NCI-H146 (cell line): ENCODE results near the gene ZNF335.
"Not testable (repeated sequence)": the region's sequence is repeated elsewhere in the genome, so short reads cannot be mapped to it uniquely, and the experiment has no call there.

ENCODE experiments used
- DNase-seq: peaks from one replicate; lab custom pipeline; 2025; lab: John Stamatoyannopoulos, UW

The ZNF335 gene

DNA sequence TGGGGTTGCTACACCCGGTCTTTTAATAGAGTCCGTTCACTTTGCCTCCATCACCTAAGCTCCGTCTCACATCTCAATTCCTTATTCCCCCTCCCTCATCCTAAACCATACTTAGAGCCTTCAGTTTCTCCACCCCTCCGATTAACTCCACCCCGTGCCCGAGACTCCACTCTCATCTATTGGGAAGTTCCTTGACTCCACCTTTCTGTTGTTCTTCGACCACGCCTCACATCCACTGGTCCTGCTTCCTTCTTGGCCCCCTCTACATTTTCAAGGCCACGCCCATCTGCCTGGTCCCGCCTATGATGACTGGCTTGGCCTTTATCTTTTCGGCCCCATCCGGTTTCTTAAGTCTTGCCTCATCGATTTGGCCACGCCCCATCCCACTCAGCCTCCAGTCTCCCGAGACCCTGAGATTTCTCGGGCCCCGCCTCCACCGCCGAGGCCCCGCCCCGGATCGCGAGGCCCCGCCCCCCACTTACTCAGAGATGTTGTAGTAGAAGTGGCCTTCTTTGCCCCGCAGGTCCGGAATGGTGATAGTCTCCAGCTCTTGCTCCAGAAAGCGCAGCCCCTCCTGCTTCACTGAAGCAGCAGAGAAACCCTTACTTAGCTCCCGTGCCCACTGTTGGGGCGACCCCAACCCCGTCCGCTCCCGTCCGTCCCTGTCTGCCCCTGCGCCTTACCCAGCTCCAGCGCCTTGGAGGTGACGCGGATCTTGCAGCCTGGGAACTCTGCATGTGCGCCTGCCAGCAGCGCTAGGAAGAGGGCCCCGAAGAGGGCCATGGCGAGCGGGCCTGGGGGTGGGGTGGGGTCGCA lies 61.1 kb downstream of the ZNF335 start:
- peak; percentile 100 for DNase-seq

DNA sequence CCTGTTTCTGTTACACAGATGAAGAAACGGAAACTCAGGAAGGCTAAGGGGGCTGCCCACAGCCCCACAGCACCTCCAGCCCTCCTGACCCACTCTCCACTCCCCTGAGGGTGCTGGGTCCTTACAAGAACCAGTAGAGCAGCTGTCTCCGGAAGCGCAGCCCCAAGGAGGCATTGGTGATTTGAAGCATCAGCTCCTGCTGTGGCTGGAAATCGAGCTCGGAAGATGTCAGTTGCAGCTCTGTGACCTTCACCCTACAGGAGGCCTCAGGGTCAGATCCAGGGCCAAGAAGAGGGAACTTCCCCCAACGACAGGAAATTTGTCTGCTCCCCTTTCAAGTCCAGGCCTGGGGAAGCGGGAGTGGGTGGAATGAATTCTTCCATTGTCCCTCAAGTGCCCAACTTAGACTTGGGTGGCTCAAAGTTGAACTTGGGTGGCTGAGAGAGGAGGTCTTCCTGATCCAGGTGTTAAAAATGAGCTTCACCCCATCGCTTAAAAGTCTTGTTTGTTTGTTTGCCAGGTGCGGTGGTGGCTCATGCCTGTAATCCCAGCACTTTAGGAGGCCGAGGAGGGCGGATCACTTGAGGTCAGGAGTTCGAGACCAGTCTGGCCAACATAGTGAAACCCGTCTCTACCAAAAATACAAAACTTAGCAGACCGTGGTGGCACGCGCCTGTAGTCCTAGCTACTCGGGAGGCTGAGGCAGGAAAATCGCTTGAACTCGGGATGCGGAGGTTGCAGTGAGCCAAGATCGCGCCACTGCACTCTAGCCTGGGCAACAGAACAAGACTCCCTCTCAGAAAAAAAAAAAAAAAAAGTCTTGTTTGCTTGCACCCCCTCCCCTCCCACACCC lies 62.0 kb downstream of the ZNF335 start:
- no peak for DNase-seq

DNA sequence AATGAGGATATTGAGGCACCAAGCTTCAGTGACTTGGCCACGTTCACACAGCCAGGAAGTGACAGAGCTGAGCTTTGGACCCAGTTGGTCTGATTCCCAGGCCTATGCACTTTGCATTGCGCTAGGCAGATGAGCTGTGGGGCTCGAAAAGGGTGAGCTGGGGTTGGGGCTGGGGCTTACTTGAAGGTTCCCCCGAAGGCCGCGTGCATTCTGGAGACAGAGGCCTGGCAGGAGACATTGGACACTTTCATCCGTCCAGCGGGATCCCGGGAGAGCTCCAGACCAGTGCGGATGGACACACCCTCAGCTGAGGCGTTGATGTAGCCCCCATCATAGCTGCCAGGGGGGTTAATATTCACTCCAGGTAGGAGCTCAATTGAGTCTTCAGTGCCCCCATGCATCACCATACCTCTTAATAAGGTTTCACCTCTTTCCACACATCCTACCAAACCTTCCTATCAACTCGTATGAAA lies 62.6 kb downstream of the ZNF335 start:
- DNase-seq: no peak

DNA sequence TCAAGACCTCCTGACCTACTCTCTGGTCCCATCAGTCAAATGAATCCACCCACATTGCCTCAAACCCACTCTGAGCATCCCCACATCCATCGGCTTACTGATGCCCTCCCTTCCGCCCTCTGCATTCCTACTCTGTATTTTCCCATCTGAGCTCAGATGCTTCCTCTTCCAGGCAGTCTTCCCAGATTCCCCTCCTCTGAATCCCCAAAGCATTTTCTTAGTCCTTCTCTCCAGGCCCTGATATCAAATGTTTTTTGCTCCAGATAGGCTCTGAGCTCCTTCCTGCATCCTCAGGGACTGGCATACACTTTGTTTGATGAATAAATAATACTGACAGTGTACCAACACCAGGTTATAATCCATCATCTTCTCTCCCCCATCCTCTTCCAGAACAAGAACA lies 63.9 kb downstream of the ZNF335 start:
- DNase-seq: no peak

DNA sequence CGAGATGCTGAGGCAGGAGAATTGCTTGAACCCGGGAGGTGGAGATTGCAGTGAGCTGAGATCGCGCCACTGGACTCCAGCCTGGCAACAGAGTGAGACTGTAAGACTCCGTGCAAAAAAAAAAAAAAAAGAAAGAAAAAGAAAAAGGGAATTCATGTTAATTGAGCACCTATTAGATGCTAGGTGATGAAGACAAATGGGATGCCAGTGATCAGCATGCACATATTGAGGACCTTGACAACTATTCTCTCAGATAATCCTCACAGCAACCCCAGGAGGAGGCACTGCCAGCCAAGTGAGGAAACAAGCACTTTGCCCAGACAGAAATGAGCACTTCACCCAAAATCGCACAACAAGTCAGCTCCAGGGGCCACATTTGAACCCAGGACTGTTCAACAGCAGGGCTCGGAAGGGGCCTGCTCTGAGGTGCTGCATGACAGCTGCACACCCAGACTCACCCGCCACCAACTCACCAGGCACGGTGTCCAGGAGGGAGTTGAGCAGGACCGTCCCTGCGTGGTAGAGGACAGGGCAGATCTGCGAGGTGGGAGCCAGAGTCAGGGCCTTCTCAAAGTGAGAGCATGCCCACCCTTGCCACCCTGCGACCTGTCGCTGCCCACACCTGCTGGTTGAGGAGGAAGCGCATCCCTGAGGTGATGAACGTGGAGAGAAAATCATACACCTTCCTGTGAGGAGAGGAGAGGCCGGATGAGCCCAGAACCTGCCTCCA lies 64.6 kb downstream of the ZNF335 start:
- no peak for DNase-seq

DNA sequence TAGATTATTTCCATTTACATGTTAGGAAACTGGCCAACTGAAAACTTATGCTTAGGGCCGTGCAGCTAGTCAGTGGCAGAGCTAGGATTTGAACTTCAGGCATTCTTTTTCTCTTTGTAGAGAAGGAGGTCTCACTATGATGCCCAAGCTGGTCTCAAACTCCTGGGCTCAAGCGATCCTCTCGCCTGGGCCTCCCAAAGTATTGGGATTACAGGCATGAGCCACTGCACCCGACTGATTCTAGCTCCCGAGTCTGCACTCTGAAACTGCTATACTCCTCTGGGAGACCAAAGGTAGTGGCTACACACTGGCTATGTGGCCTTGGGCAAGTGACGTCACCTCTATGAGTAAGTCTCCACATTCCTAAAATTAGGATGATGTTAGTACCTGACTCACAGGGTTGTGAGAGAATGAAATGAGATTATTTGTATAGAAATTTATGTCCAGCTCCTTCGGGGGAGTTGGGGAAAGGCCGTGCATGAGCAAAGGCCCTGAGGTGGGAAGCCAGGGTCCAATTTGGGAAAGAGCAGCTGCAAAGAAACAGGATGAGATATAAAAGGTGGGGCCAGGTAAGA lies 66.4 kb downstream of the ZNF335 start:
- no peak for DNase-seq

DNA sequence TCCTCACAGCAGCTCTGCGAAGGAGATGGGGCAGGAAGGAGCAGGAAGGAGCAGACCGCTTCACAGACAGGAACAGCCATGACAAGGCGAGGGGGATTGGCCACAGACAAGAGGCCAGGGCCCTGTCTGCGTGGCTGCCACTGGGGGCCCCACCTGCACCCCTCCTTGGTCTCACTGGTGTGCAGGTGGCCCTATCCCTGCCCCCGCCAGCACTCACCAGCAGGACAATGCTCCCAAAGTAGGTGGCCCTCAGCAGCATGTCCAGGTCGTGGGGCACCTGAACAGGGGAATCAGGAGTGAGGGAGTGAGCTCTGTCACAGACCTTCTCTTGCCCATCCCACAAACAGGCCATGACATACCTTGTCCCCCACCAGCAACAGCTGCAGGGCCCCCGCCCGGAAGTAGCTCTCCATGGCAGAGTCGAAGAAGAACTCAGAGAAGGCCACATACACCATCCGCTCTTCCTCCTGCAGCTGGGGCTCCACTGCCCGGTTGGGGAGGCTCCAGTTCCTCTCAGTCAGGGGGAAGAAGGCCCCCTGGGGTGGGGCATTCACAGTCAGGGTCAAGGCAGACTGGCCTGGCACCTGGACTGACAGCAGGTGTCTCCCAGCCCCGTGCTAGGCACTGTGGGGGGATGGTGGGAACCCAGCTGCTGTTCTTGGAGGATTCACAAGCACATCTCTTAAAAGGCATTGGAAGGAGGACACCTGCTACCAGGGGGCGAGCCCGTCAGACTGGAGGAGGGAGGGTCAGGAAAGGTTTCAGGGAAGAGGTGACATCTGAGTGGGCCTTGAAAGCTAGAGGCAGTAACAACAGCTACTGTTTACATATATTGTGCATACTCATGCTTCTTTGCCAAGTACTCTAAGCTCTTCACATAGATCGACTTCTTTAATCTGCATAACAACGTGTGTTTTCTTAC lies 67.2 kb downstream of the ZNF335 start:
- no peak for DNase-seq

DNA sequence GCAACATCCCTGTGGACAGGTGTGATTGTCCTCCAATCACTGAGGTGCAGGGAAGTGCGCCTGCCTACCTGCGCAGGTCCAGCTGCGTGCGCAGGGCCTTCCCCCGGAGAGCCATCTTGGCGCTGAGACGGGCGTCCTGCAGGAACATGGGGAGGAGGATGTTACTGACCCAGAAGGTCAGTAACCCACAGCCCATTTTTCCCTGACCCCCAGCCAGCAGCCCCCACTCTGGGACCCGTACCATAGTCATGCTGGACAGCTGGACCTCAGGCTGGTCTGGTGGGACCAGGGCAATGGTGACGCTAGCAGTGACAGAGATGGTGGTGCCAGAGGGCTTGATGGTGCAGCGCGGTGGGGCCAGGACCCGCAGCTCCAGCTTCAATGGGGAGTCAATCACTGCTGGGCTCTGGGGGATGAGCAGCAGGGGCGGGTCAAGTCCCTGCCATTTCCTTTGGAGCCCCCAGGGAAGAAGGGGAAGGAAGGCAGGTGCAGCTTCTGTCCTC lies 69.8 kb downstream of the ZNF335 start:
- no peak for DNase-seq

DNA sequence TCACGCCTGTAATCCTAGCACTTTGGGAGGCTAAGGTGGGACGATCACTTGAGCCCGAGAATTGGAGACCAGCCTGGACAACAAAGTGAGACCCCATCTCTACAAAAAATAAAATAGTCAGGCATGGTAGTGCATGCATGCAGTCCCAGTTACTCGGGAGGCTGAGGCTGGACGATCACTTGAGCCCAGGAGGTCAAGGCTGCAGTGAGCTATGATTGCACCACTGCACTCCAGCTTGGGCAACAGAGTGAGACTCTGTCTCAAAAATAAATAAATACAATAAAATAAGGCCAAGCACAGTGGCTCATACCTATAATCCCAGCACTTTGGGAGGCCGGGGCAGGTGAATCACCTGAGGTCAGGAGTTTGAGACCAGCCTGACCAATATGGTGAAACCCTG lies 70.7 kb downstream of the ZNF335 start:
- not testable (repeated sequence) for DNase-seq

DNA sequence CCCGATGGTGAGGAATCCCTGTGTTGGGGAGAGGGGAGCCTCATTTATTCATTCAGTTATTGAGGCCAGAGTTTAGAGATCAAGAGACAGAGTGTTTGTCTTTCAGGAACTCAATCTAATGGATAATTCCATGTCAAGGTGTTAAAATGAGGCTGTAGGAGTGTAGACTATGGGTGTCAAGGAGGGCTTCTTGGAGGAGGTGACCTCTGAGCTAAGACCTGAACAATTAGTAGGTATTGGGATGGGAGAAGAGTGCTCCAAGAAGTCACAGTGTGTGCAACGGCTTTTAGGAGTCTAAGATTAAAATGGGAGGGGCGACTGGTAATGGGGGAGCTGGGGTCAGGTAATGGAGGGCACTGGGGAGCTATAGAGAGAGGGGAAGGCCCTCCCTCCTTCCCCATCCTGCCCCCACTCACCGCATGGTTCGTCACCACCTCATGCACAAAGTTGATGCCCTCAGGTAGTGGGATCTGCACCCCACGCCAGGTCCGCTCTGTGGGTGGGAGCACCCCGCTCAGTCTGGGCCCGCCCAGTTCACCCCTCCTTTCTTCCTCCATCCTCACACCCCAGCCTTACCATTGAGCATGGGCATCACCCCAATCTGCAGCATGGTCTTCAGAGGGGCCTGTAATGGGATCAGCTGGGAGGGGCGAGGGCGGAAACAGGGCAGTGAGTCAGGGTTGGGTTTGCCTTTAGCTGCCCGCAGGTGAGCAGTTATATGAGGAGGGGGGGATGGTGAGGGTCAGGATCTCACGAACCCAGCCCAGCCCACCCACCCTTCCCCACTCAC lies 72.8 kb downstream of the ZNF335 start:
- no peak for DNase-seq
